Choroid plexus epithelial cell (primary cell): ENCODE measurements around the gene CTAGE1.

Source experiments
- DNase-seq: peaks from one replicate; pipeline ENCODE4 v3.0.0-alpha.2; 2010; ENCODE audit warnings: low read depth
- H3K4me3 ChIP-seq: 2 replicates; pipeline ENCODE4 v1.5.1; 2011; ENCODE audit warnings: low read depth, mild to moderate bottlenecking, control low read depth, low read length, moderate library complexity
- TF ChIP-seq, protein P1 (sequence below): conservative IDR thresholded peaks from 2 replicates; pipeline ENCODE4 v1.5.1; 2011; ENCODE audit warnings: low read depth, mild to moderate bottlenecking, control low read depth, inconsistent platforms, low read length, moderate library complexity

Gene CTAGE1

DNA sequence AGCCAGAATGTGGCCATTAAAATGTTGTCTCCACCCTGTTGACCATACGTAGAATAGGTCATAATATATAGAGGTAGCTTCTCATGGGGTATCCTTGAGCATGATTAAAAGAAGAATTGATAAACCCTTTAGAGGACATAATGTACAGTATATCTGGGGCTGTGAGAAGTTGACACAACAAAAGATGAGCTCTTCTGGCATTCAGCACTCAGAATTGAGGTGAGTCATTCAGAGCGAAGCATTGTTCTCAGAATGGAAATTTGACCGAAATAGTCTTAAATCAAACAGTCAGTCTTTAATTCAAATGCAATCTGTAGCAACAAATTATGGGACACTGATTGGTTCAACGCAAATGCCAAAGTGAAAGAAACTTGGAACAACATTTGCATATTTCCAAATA, 47.3 kb downstream of the CTAGE1 start:
- TF ChIP-seq, protein P1, sequence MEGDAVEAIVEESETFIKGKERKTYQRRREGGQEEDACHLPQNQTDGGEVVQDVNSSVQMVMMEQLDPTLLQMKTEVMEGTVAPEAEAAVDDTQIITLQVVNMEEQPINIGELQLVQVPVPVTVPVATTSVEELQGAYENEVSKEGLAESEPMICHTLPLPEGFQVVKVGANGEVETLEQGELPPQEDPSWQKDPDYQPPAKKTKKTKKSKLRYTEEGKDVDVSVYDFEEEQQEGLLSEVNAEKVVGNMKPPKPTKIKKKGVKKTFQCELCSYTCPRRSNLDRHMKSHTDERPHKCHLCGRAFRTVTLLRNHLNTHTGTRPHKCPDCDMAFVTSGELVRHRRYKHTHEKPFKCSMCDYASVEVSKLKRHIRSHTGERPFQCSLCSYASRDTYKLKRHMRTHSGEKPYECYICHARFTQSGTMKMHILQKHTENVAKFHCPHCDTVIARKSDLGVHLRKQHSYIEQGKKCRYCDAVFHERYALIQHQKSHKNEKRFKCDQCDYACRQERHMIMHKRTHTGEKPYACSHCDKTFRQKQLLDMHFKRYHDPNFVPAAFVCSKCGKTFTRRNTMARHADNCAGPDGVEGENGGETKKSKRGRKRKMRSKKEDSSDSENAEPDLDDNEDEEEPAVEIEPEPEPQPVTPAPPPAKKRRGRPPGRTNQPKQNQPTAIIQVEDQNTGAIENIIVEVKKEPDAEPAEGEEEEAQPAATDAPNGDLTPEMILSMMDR, result no peak
- no peak for DNase-seq
- no peak overlapping the region for H3K4me3 ChIP-seq

DNA sequence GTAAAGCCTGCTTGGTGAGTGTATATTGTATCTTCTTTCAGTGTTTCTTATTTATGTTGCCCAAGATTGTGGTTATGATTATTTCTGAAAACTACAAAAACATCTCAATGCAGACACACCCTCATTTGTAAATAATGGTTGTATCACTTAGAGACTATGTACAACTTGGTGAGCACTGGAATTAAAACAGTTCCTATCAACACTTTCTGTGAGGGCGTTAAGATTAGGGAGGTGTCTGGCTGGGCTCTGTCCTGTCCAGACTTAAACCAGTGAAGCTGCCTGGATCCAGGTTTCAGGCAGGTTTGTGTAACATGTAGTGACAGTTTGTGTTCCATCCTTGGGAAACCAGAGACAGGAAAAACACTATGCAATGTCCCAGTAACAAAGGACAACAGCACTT, 49.7 kb downstream of the CTAGE1 start:
- TF ChIP-seq, protein P1, result no peak
- no peak for DNase-seq
- no peak overlapping the region for H3K4me3 ChIP-seq

GRCh38 chr18:22367303-22367702, 50.4 kb downstream of the CTAGE1 start:
- DNase-seq, result peak; percentile 23
- TF ChIP-seq, protein P1, result no peak
- no peak overlapping the region for H3K4me3 ChIP-seq

GRCh38 chr18:22363867-22364463, 53.8 kb downstream of the CTAGE1 start:
- DNase-seq, result peak; percentile 72
- no peak overlapping the region for H3K4me3 ChIP-seq
- TF ChIP-seq, protein P1, result peak; percentile 62
